Pulmonary artery endothelial cell (primary cell): Measurements from ENCODE around the gene ZNF365. TPM values are rescaled to one million over a fixed set of nuclear protein-coding genes. Genes with fewer than 3 reads are reported as not detected.

Experiments
- DNase-seq: peaks from one replicate; pipeline ENCODE4 v3.0.0-alpha.2; 2011; ENCODE audit warnings: low read depth, low spot score
- total RNA-seq: library from RNA; depleted of rRNA; stranded (reverse); fragments of >200 nt; gene quantifications from 2 replicates; pipeline ENCODE4 v1.2.3, GENCODE V29; 2014

ZNF365 gene
- total RNA-seq, 1 donor from 2014 or later: 0.40 TPM

- no peak for DNase-seq
Measured at GRCh38 chr10:62422068-62422590, 48.0 kb downstream of the ZNF365 start.

GRCh38 chr10:62424026-62424425, 49.9 kb downstream of the ZNF365 start:
- DNase-seq: no peak

GRCh38 chr10:62426086-62426485, 51.9 kb downstream of the ZNF365 start:
- DNase-seq: no peak

- no peak for DNase-seq
Measured at GRCh38 chr10:62426600-62426999, 52.4 kb downstream of the ZNF365 start.

GRCh38 chr10:62430881-62431280, 56.7 kb downstream of the ZNF365 start:
- DNase-seq: no peak

- peak; percentile 15 for DNase-seq
Measured at GRCh38 chr10:62433181-62433692, 59.1 kb downstream of the ZNF365 start.

GRCh38 chr10:62433901-62434300, 59.7 kb downstream of the ZNF365 start:
- DNase-seq: no peak

GRCh38 chr10:62437696-62438095, 63.5 kb downstream of the ZNF365 start:
- DNase-seq: peak; percentile 30

- no peak for DNase-seq
Measured at GRCh38 chr10:62442006-62442405, 67.8 kb downstream of the ZNF365 start.

GRCh38 chr10:62442894-62443669, 68.9 kb downstream of the ZNF365 start:
- DNase-seq: no peak

- DNase-seq: peak; percentile 64
Measured at GRCh38 chr10:62443866-62444265, 69.7 kb downstream of the ZNF365 start.

- no peak for DNase-seq
Measured at GRCh38 chr10:62446627-62447026, 72.5 kb downstream of the ZNF365 start.

- DNase-seq: no peak
Measured at GRCh38 chr10:62450912-62451610, 76.9 kb downstream of the ZNF365 start.

- no peak for DNase-seq
Measured at GRCh38 chr10:62451611-62451975, 77.4 kb downstream of the ZNF365 start.

Other genes with a start within 250 kb of the ZNF365 start
- gene RTKN2, start 105.5 kb upstream of the ZNF365 start, total RNA-seq: 0.49 and 0.92 TPM in 2 replicates